GM19193 (cell line): Measurements from ENCODE around the gene YWHAG.

Experiments used
- POLR2A ChIP-seq: IDR thresholded peaks from 4 replicates; pipeline ENCODE4 v1.6.1; 2011; ENCODE audit not compliant: insufficient read depth, insufficient read length; ENCODE audit errors: extremely low read depth

Gene YWHAG

GRCh38 chr7:76340617-76341131, 18.1 kb downstream of the YWHAG start:
- no peak for TF ChIP-seq POLR2A

DNA sequence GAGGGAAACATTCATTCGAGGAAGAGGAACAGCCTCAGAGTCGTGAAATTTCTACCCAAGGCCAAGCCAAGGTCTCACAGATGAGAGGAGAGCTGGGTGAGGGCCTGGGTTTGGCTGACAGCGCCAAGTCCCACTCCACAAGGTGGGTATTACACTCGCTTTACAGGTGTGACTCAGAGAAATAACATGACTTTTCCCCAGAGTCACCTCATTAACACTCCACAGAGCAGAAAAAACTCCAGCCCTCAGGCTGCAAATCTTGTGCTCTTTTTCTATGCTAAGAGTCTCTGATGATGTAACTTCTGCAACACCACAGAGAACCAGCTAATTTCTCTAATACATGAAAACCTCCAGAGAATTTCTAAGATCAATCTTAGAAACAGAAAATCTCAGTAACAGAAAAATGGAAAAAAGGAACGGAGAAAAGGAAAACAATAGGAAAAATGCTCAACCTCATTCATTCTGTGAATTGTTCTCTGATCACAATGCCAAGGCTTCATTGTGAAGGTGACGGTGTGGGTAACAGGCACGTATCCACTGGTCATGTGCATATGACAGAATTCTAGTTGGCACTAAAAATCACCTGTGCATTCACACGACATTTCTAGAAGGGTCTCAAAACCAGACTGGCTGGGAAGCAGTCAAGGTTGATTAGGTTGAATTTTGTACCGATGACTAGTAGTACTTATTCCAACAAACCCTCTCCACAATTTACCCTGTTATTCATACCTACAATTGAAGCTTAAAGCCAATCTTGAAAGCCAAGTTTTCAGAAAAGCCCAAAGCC, 20.3 kb downstream of the YWHAG start:
- TF ChIP-seq POLR2A: no peak

DNA sequence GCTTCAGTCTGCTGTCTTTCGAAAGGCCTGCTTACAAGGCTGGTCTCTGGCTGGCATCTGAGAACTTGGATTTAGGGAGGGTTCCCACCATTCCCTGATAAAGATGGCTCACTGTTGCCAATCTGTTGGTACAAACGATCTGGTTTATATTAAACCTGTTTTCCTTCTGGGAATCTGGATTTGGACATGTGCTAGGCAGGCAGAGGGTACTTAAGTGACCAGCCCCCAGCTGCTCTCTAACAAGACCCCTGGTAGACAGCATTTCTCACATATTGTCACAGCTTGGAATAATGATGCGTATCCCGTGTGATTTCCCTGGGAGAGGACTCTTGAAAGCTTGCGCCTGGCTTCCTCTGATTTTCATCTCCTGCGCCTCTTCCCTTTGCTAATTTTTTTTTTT, 21.6 kb downstream of the YWHAG start:
- no peak for TF ChIP-seq POLR2A

- no peak for TF ChIP-seq POLR2A
These were observed 22.7 kb downstream of the YWHAG start for GRCh38 chr7:76336094-76336493.

DNA sequence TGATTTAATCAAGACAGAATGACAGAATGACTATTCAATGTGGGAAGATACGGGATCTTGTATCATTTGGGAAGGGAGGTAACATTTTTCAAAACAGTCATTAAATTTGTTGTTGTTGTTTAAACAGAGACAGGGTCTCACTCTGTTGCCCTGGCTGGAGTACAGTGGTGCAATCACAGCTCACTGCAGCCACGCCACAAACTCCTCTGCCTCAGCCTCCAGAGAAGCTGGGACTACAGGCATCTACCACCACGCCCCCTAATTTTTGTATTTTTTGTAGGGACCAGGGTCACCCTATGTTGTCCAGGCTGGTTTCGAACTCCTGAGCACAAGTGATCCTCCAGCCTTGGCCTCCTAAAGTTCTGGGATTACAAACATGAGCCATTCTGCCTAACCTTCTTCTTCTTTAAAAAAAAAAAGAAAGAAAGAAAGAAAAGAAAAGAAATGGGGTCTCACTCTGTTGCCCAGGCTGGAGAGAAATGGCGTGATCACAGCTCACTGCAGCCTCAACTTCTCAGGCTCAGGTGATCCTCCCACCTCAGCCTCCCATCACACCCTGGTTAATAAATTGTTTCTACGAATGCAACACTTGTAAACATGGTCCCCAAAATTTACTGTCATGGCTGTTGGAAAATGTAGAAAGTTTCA, 24.3 kb downstream of the YWHAG start:
- TF ChIP-seq POLR2A: no peak

GRCh38 chr7:76333511-76334101, 25.2 kb downstream of the YWHAG start:
- no peak for TF ChIP-seq POLR2A

DNA sequence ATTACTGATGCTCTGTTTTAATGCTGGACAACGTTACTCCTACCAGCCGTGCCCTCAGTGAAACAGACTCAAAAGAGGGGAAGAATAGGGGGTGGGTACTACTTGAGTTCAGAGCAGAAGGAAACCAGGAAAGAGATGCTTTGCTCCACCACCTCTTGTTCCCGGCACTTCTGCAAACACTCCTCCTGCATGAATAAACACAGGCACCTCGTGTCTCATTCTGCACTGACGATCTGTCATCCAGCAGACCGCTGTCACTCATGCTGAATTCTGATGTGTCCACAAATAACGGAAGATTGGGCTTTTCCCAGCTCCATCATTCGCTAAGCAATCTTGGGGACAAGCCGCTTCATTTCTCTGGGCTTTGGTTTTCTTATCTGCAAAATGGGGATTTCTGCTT, 26.7 kb downstream of the YWHAG start:
- TF ChIP-seq POLR2A: no peak

DNA sequence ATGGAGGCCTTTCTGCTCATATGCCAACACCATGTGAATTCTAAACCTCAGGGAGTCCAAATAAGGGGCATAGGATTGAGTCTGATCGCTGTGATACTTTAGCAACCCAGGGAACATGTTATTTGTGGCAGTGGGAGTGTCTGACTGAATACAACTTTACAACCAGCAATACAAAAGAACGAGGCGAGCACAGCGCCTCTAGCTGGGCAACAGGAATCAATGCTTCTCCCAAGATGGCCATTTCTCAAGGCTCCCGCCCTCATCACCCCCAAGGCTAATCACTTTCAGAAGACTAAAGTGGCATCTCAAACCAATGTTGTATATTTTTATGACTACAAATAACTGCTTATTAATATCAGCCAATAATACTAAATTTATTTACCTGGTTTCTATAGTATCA, 28.1 kb downstream of the YWHAG start:
- no peak for TF ChIP-seq POLR2A

- TF ChIP-seq POLR2A: no peak
These were observed 28.5 kb downstream of the YWHAG start for GRCh38 chr7:76330261-76330660.

DNA sequence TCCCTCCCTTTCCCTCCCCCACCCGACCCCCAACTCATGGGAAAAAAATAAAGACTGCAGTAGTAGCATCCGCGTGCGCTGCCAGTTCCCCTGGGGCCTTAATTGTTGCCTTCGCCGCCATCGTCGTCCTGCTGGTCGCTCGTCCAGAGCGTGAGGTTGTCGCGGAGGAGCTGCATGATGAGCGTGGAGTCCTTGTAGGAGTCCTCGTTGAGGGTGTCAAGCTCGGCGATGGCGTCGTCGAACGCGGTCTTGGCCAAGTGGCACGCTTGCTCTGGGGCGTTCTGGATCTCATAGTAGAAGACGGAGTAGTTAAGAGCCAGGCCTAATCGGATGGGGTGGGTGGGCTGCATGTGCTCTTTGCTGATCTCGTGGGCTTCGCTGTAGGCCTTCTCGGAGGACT, 29.3 kb downstream of the YWHAG start:
- TF ChIP-seq POLR2A: no peak

DNA sequence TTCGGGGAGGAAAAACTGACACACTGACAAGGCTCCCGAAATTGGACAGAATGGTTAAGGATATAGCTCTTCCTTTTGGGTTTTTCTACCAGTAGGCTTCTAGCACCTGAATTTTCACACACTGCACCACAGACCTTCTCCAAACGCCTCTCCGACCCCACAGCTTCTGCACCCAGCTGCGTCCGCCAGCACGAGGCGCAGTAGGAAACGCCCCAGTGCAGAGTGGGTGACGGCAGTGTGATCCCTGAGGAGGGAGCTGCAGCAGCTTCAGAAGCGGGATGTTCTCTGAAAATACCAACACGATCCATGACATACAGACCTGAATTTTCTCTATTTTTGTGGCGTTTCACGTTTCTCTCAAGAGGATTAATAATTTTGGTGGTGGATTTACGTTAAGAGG, 30.4 kb downstream of the YWHAG start:
- no peak for TF ChIP-seq POLR2A

DNA sequence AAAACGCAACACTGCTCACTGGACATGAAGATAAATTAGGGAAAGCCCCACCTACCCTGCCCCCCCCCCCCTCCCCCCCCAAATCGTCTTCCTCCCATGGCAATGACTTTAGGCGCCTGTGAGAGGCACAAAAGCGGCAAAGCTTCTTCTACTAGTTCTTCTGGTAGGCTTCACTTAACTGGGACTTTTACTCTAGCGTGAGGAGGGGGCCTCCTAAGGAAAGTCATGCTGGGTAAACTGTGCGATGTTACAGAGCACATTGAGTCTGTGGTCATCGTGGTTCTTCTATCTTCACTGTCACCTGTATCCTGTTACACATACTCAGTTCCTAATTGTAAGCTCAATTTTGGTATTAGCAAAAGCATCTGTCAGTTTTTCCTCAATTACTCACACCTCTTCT, 31.2 kb downstream of the YWHAG start:
- no peak for TF ChIP-seq POLR2A

DNA sequence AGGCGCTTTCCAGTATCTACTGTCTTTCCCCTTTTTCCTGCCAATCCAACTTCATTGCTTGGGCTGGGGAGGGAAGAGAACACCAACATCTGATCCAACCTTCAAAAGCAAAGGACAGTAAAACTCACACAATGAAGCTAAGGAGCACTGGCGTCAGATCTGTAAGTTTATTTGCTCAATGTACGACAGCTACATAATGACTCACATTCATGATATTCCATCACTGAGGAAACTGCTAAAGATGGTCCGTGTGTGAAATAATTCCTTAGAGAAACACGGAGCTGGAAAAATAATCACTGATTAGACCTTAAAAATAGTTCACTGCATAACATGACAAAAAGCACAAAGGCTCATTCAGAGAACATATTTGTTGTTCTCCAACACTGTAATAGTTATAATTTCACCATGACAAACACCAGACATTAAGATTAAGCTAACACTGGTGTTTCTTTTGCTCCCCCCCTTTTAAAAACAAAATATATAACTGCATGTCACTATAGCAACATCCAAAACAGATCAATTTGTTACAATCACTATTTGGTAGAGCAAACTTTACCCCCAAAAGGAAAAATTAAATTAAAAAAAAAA, 32.1 kb downstream of the YWHAG start:
- no peak for TF ChIP-seq POLR2A

GRCh38 chr7:76325811-76326210, 33.0 kb downstream of the YWHAG start:
- TF ChIP-seq POLR2A: no peak

GRCh38 chr7:76325092-76325491, 33.7 kb downstream of the YWHAG start:
- TF ChIP-seq POLR2A: no peak

DNA sequence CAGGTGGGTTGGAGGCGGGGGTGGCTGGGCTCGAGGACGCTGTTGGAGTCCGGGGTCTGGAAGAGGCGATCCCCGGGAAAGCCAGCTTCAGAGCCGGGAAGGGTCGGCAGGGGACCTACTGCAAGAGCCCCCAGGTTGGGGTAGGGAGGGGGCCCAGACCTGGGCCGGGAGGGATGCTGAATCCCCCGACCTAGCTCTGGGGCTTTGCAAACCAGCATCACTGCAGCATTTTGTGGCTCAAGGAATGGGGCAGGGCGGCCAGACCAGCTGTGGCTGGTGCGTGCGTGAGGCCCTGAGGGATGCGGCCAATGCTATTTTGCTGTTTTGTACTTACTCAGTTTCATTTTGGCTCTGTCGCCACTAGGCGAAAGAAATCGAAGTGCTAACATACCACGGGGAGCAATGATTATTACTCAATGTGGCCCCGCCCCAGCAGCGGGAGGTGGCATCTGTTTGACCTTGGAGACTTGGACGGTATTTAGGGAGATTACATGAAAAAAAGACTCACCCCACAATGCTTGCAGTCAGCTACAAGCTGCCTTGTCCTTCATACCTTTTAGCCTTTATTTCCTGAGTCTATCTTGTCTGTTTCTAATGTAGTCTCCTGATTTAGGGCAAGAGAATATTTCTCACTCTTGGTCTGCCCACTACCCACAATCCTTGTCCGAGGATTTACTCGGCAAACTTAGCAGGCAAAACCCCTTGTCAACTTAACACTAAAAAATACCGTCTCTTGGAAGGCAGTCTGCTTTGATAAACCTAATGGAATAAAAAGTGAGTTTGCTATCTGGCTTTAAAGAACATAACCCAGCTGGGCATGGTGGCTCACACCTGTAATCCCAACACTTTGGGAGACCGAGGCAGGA, 40.1 kb downstream of the YWHAG start:
- peak; percentile 35 for TF ChIP-seq POLR2A
